OCI-LY7 (cell line): ENCODE measurements around the gene EPB41L2.

ENCODE experiments used
- EZH2phosphoT487 ChIP-seq: fragments of 200-600 bp; sonication (generic); IDR thresholded peaks from 2 replicates; pipeline ENCODE4 v1.6.1; 2018; ENCODE audit warnings: low read depth, borderline replicate concordance, mild to moderate bottlenecking, mixed run types, antibody characterized with exemption, low read length, moderate library complexity, mixed read lengths
- TF ChIP-seq, protein P1 (sequence below): fragments of 200-600 bp; sonication (generic); conservative IDR thresholded peaks from 2 replicates; pipeline ENCODE4 v1.5.1; 2014; ENCODE audit warnings: mild to moderate bottlenecking, antibody characterized with exemption, low read length, moderate library complexity, mixed read lengths

DNA sequence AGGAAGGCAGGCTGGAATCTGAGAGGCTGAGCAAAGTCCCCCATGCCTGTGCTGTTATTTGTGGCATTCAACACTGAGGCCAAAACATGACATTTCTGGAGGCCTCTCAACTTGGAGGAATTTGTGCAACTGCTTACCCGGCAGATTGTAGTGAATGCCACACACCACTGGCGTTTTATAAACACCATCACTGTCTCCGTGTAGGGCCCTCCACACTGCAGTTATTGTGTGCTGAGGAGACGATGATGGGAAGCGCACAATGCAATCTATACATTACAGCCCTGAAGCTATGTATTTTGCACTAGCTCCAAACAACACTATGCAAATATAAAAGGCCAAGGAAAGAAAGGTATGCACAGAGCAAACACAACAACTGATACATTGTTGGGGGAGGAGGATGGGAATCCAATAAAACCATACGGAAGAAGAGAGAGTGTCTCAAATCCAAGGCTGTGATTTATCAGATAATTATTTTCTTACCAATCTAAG lies 129.3 kb downstream of the EPB41L2 start:
- TF ChIP-seq, protein P1, sequence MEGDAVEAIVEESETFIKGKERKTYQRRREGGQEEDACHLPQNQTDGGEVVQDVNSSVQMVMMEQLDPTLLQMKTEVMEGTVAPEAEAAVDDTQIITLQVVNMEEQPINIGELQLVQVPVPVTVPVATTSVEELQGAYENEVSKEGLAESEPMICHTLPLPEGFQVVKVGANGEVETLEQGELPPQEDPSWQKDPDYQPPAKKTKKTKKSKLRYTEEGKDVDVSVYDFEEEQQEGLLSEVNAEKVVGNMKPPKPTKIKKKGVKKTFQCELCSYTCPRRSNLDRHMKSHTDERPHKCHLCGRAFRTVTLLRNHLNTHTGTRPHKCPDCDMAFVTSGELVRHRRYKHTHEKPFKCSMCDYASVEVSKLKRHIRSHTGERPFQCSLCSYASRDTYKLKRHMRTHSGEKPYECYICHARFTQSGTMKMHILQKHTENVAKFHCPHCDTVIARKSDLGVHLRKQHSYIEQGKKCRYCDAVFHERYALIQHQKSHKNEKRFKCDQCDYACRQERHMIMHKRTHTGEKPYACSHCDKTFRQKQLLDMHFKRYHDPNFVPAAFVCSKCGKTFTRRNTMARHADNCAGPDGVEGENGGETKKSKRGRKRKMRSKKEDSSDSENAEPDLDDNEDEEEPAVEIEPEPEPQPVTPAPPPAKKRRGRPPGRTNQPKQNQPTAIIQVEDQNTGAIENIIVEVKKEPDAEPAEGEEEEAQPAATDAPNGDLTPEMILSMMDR, result no peak
- TF ChIP-seq EZH2phosphoT487, result no peak
